Neural progenitor cell (in vitro differentiated cells): ENCODE data around the gene AQP6. TPM values are rescaled to one million over a fixed set of nuclear protein-coding genes. Genes with fewer than 3 reads are reported as not detected.

Experiments
- DNase-seq: peaks from one replicate; pipeline ENCODE4 v3.0.0-alpha.2; 2016; ENCODE audit warnings: low spot score
- H2AFZ ChIP-seq: fragments of 200-600 bp; sonication (generic); replicated peaks from 2 replicates; pipeline ENCODE4 v1.6.1; 2016; ENCODE audit warnings: antibody characterized with exemption
- H3F3A ChIP-seq: fragments of 200-600 bp; sonication (generic); 2 replicates; pipeline ENCODE4 v1.6.1; 2016; ENCODE audit warnings: antibody characterized with exemption, low read depth
- H3K27ac ChIP-seq: fragments of 200-600 bp; sonication (generic); 2 replicates; pipeline ENCODE4 v1.5.1; 2016; ENCODE audit warnings: mild to moderate bottlenecking
- H3K27me3 ChIP-seq: fragments of 200-600 bp; sonication (generic); 2 replicates; pipeline ENCODE4 v1.6.1; 2016; ENCODE audit warnings: mild to moderate bottlenecking, moderate library complexity
- H3K36me3 ChIP-seq: fragments of 200-600 bp; sonication (generic); 2 replicates; pipeline ENCODE4 v1.5.1; 2016
- H3K4me1 ChIP-seq: fragments of 200-600 bp; sonication (generic); 2 replicates; pipeline ENCODE4 v1.6.1; 2016; ENCODE audit warnings: mixed run types
- H3K4me2 ChIP-seq: fragments of 200-600 bp; sonication (generic); 2 replicates; pipeline ENCODE4 v1.6.1; 2016
- H3K4me3 ChIP-seq: fragments of 200-600 bp; sonication (generic); 2 replicates; pipeline ENCODE4 v1.5.1; 2016
- H3K79me2 ChIP-seq: fragments of 200-600 bp; sonication (generic); 2 replicates; pipeline ENCODE4 v1.6.1; 2016; ENCODE audit warnings: low read depth
- H3K9ac ChIP-seq: fragments of 200-600 bp; sonication (generic); 2 replicates; pipeline ENCODE4 v1.6.1; 2016
- H3K9me3 ChIP-seq: fragments of 200-600 bp; sonication (generic); 2 replicates; pipeline ENCODE4 v1.5.1; 2016; ENCODE audit warnings: low read depth
- H4K20me1 ChIP-seq: fragments of 200-600 bp; sonication (generic); 2 replicates; pipeline ENCODE4 v1.6.1; 2016; ENCODE audit warnings: low read depth
- H3K27ac Mint-ChIP-seq: 3 replicates; pipeline ENCODE4 v1.8.0; 2021; ENCODE audit warnings: mixed read lengths
- H3K27me3 Mint-ChIP-seq: 2 replicates; pipeline ENCODE4 v1.8.0; 2022; ENCODE audit warnings: low read depth, mild to moderate bottlenecking, inconsistent platforms, moderate library complexity, mixed read lengths; ENCODE audit not compliant: insufficient read depth
- H3K36me3 Mint-ChIP-seq: 3 replicates; pipeline ENCODE4 v1.8.0; 2021; ENCODE audit warnings: mixed read lengths
- H3K4me1 Mint-ChIP-seq: 3 replicates; pipeline ENCODE4 v1.8.0; 2021; ENCODE audit warnings: mixed read lengths
- H3K4me3 Mint-ChIP-seq: 3 replicates; pipeline ENCODE4 v1.8.0; 2021; ENCODE audit warnings: mild to moderate bottlenecking, moderate library complexity, mixed read lengths
- H3K9me3 Mint-ChIP-seq: 3 replicates; pipeline ENCODE4 v1.8.0; 2020; ENCODE audit warnings: mixed read lengths
- CTCF ChIP-seq: fragments of 200-600 bp; sonication (generic); IDR thresholded peaks from 2 replicates; pipeline ENCODE4 v1.5.1; 2017; ENCODE audit warnings: antibody characterized with exemption, mild to moderate bottlenecking
- EZH2 ChIP-seq: fragments of 200-600 bp; sonication (generic); IDR thresholded peaks from 2 replicates; pipeline ENCODE4 v1.6.1; 2017; ENCODE audit warnings: antibody characterized with exemption, mild to moderate bottlenecking, moderate library complexity
- EZH2phosphoT487 ChIP-seq: fragments of 200-600 bp; sonication (generic); IDR thresholded peaks from 2 replicates; pipeline ENCODE4 v1.6.1; 2017; ENCODE audit warnings: antibody characterized with exemption
- total RNA-seq: library from RNA; depleted of rRNA; stranded (reverse); fragments of >200 nt; gene quantifications from 2 replicates; pipeline ENCODE4 v1.2.3, GENCODE V29; 2015; ENCODE audit warnings: low replicate concordance

AQP6 gene
- total RNA-seq, 1 donor from 2014 or later, result not detected

- DNase-seq, result no peak
- no peaks in the 10 kb centered on the region for H3K9me3 ChIP-seq
- no peaks in the 10 kb centered on the region for H3K36me3 ChIP-seq
- H3K4me1 ChIP-seq, result no peaks in the 10 kb centered on the region
- no peak overlapping the region for H3K4me3 ChIP-seq
- no peak overlapping the region for H2AFZ ChIP-seq
- H3K27ac Mint-ChIP-seq, result no peak overlapping the region
- H3K4me2 ChIP-seq, result no peak overlapping the region
- no peaks in the 10 kb centered on the region for H3K36me3 Mint-ChIP-seq
- H3K4me1 Mint-ChIP-seq, result peaks cover 5% of the 10 kb centered on the region
- no peaks in the 10 kb centered on the region for H3K79me2 ChIP-seq
- no peak overlapping the region for H3K27ac ChIP-seq
- no peaks in the 10 kb centered on the region for H4K20me1 ChIP-seq
- no peaks in the 10 kb centered on the region for H3F3A ChIP-seq
- H3K27me3 Mint-ChIP-seq, result peaks cover 4% of the 10 kb centered on the region
- TF ChIP-seq EZH2phosphoT487, result no peak
- no peak for TF ChIP-seq CTCF
- H3K27me3 ChIP-seq, result no peaks in the 10 kb centered on the region
- no peak overlapping the region for H3K9ac ChIP-seq
- H3K9me3 Mint-ChIP-seq, result peaks cover 5% of the 10 kb centered on the region
- no peak overlapping the region for H3K4me3 Mint-ChIP-seq
Observed at GRCh38 chr12:49932533-49933130, 40.1 kb upstream of the AQP6 start.

- Histone ChIP-seq H3K79me2 (no peaks in the 10 kb centered on the region), H3K36me3 (no peaks in the 10 kb centered on the region), H3K27ac (no peak overlapping the region), H3K9me3 (no peaks in the 10 kb centered on the region), H3K27me3 (no peaks in the 10 kb centered on the region), H3K4me3 (no peak overlapping the region), H3K4me2 (no peak overlapping the region), H3K9ac (no peak overlapping the region), H4K20me1 (no peaks in the 10 kb centered on the region), H3F3A (no peaks in the 10 kb centered on the region), H2AFZ (no peak overlapping the region), H3K4me1 (no peaks in the 10 kb centered on the region)
- no peaks in the 10 kb centered on the region for H3K36me3 Mint-ChIP-seq
- H3K4me1 Mint-ChIP-seq, result peaks cover 5% of the 10 kb centered on the region
- H3K27me3 Mint-ChIP-seq, result no peaks in the 10 kb centered on the region
- H3K9me3 Mint-ChIP-seq, result peaks cover 5% of the 10 kb centered on the region
- H3K4me3 Mint-ChIP-seq, result no peak overlapping the region
- TF ChIP-seq EZH2 (no peak), EZH2phosphoT487 (no peak), CTCF (no peak)
- no peak for DNase-seq
- no peak overlapping the region for H3K27ac Mint-ChIP-seq
Observed at GRCh38 chr12:49933796-49934195, 39.0 kb upstream of the AQP6 start.

- no peaks in the 10 kb centered on the region for H3K4me1 ChIP-seq
- no peak for DNase-seq
- TF ChIP-seq EZH2phosphoT487 (no peak), EZH2 (no peak), CTCF (no peak)
- no peaks in the 10 kb centered on the region for H3K27me3 Mint-ChIP-seq
- H3K36me3 ChIP-seq, result no peaks in the 10 kb centered on the region
- H3K27ac ChIP-seq, result no peak overlapping the region
- H3F3A ChIP-seq, result no peaks in the 10 kb centered on the region
- H3K9me3 Mint-ChIP-seq, result peaks cover 5% of the 10 kb centered on the region
- H3K79me2 ChIP-seq, result no peaks in the 10 kb centered on the region
- H3K4me1 Mint-ChIP-seq, result peaks cover 5% of the 10 kb centered on the region
- H3K4me2 ChIP-seq, result no peak overlapping the region
- H3K27me3 ChIP-seq, result no peaks in the 10 kb centered on the region
- no peak overlapping the region for H3K9ac ChIP-seq
- no peak overlapping the region for H3K4me3 ChIP-seq
- no peak overlapping the region for H2AFZ ChIP-seq
- no peak overlapping the region for H3K4me3 Mint-ChIP-seq
- no peaks in the 10 kb centered on the region for H3K36me3 Mint-ChIP-seq
- H3K27ac Mint-ChIP-seq, result no peak overlapping the region
- no peaks in the 10 kb centered on the region for H3K9me3 ChIP-seq
- no peaks in the 10 kb centered on the region for H4K20me1 ChIP-seq
Observed at GRCh38 chr12:49934505-49934904, 38.2 kb upstream of the AQP6 start.
